NCI-H2196 (cell line): Measurements from ENCODE around the gene CCDC85B.

Source experiments
- DNase-seq: peaks from one replicate; lab custom pipeline; 2025; ENCODE audit not compliant: unreplicated experiment; lab: John Stamatoyannopoulos, UW

Gene CCDC85B

GRCh38 chr11:65857500-65857852, 33.0 kb upstream of the CCDC85B start:
- no peak for DNase-seq

GRCh38 chr11:65857853-65858680, 32.4 kb upstream of the CCDC85B start, which contains the start of gene CFL1:
Gene CFL1 (minus strand): TSS chr11:65858180. CDS start chr11:65858099, 81 bp downstream.
- DNase-seq = peak; percentile 98

- peak; percentile 49 for DNase-seq
Observed at GRCh38 chr11:65858681-65859087, 31.8 kb upstream of the CCDC85B start.

GRCh38 chr11:65859095-65859811, 31.2 kb upstream of the CCDC85B start:
- DNase-seq = peak; percentile 100

GRCh38 chr11:65859812-65860277, 30.6 kb upstream of the CCDC85B start:
- DNase-seq = no peak

- DNase-seq = peak; percentile 99
Observed at GRCh38 chr11:65860278-65861164, 30.0 kb upstream of the CCDC85B start, which contains the start of gene MUS81. Gene MUS81 (plus strand): TSS chr11:65860433. CDS start chr11:65860754, 321 bp downstream.

GRCh38 chr11:65861165-65861505, 29.3 kb upstream of the CCDC85B start:
- DNase-seq = no peak

GRCh38 chr11:65861533-65862183, 28.8 kb upstream of the CCDC85B start:
- DNase-seq = no peak

GRCh38 chr11:65862191-65862735, 28.2 kb upstream of the CCDC85B start:
- DNase-seq = no peak

GRCh38 chr11:65862941-65863888, 27.3 kb upstream of the CCDC85B start:
- no peak for DNase-seq

- DNase-seq = no peak
Observed at GRCh38 chr11:65863889-65864705, 26.4 kb upstream of the CCDC85B start.

- no peak for DNase-seq
Observed at GRCh38 chr11:65864706-65865471, 25.6 kb upstream of the CCDC85B start.

- no peak for DNase-seq
Observed at GRCh38 chr11:65865550-65866172, 24.8 kb upstream of the CCDC85B start.

GRCh38 chr11:65866509-65867283, 23.8 kb upstream of the CCDC85B start:
- DNase-seq = no peak

- no peak for DNase-seq
Observed at GRCh38 chr11:65867284-65868071, 23.0 kb upstream of the CCDC85B start.
